GM19238 (cell line): ENCODE results near the gene MYH16.
"Not testable (repeated sequence)": the region's sequence is repeated elsewhere in the genome, so short reads cannot be mapped to it uniquely, and the experiment has no call there.

ENCODE experiments used
- DNase-seq: peaks from one replicate; pipeline ENCODE4 v3.0.0; 2011; ENCODE audit warnings: low spot score; ENCODE audit not compliant: insufficient read length

Gene MYH16

GRCh38 chr7:99350641-99351040 lies 78.0 kb downstream of the MYH16 start:
- not testable (repeated sequence) for DNase-seq

DNA sequence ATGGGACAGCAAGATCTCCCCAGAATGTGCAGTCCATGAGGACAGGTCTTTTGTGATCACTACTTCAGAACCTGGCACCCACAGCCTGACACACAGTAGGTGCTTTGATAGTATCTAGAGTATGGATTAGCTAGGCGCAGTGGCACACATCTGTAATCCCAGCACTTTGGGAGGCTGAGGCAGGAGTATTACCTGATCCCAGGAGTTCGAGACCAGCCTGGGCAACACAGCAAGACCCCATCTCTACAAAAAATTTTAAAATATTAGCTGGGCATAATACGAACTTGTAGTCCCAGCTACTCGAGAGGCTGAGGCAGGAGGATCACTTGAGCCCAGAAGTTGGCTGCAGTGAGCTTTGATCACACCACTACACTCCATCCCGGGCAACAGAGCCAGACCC lies 79.6 kb downstream of the MYH16 start:
- no peak for DNase-seq

DNA sequence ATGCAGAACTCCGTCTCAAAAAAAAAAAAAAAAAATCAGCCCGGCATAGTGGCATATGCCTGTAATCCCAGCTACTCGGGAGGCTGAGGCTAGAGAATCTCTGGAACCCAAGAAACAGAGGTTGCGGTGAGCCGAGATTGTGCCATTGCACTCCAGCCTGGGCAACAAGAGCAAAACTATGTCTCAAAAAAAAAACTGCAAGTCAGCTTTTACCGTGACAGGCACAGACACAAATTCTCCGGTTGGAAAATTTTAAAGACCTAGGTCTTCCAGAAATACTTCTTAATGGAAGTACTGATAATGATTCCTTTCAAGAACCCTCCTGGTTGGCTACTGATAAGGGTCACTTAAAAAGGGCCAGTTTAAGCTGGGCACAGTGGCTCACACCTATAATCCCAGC lies 82.5 kb downstream of the MYH16 start:
- DNase-seq: no peak

GRCh38 chr7:99357701-99358490 lies 85.3 kb downstream of the MYH16 start:
- no peak for DNase-seq

- not testable (repeated sequence) for DNase-seq
Observed at GRCh38 chr7:99358521-99358920, 85.9 kb downstream of the MYH16 start.

GRCh38 chr7:99359465-99360154 lies 87.0 kb downstream of the MYH16 start:
- no peak for DNase-seq
